Fibroblast of peridontal ligament (primary cell): ENCODE results near the gene USE1.
"Not testable (repeated sequence)": the region's sequence is repeated elsewhere in the genome, so short reads cannot be mapped to it uniquely, and the experiment has no call there.

Source experiments
- DNase-seq: peaks from one replicate; pipeline ENCODE4 v3.0.0-alpha.2; 2010; ENCODE audit errors: extremely low read depth

Gene USE1, protein sequence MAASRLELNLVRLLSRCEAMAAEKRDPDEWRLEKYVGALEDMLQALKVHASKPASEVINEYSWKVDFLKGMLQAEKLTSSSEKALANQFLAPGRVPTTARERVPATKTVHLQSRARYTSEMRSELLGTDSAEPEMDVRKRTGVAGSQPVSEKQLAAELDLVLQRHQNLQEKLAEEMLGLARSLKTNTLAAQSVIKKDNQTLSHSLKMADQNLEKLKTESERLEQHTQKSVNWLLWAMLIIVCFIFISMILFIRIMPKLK

DNA sequence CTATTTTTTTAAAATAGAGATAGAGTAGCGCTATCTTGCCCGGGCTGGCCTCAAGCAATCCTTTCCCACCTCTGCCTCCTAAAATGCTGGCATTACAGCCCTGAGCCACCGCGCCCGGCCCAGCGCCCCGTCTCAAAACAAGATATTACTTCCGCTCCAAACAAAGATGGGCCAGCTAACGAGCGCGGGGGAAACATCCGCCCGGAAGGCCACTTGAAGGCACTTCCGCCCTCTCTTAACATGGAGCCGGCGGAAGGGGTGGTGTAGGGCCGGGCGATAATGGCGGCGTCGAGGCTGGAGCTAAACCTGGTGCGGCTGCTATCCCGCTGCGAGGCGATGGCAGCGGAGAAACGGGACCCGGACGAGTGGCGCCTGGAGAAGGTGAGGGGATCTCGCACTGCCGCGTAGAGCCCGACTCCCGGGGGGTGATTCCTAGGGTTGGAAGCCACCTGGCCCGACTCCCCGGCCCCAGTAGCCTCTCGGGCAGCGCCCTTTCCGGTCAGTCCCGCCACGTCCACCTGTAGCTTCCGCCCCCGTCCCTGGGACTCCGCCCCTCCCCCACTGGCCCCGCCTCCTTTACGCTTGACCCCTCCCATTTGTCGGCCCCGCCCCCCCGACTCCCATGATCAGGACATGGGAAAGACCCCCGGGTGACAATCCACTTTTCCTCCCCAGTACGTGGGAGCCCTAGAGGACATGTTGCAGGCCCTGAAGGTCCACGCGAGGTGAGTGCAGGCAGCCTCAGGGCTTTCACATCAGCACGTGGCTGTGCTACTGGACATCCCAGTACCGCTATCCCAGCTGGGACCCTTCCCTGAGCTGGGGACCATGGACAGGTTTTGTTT is at the start of gene USE1:
Gene USE1 (plus strand): TSS at position 231 of the 845 bp plus-strand sequence. CDS start 49 bp downstream, at position 280.
- peak; percentile 88 for DNase-seq

DNA sequence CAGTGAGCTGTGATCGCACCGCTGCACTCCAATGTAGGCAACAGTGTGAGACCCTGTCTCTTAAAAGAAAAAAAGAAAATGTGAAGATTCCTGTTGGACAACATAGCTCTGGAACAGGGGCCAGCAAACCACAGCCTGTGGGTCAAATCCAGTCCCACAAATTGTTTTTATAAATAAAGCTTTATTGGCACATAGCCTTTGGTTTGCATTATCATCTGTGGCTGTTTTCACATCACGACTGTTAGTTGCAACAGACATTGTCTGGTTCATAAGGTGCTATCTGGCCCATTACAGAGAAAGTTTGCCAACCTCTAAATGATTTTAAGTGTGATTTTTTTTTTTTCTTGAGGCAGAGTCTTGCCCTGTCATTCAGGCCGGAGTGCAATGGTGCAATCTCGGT is 49.4 kb upstream of the USE1 start:
- no peak for DNase-seq

DNA sequence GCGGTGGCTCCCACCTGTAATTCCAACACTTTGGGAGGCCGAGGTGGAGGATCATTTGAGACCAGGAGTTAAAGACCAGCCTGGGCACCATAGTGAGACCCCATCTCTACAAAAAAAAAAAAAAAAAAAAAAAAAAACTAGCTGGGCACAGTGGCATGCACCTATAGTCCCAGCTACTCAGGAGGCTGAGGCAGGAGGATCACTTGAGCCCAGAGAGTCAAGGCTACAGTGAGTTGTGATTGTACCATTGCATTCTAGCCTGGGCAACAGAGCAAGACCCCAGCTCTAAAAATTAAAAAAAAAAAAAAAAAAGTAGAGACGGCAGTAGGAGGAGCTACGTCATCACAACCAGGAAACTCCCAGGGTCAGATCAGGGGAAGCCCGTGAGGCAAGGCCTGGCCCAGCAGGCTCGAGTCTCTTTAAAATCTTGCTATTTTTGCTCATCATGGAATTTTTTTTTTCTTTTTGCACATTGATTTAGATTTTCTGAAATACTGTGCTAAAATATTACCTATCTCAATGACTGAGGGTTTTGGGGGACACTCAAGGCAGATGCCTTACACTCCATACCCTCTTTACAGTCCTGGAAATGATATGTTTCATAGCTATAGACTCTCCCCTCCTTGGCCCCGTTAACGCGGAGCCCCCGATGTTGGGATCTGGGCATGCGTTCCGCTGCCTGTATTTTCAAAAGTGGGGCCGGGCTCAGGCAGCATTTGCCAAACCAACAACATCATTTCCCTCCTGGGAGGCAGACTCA is 44.4 kb upstream of the USE1 start:
- DNase-seq, result no peak

DNA sequence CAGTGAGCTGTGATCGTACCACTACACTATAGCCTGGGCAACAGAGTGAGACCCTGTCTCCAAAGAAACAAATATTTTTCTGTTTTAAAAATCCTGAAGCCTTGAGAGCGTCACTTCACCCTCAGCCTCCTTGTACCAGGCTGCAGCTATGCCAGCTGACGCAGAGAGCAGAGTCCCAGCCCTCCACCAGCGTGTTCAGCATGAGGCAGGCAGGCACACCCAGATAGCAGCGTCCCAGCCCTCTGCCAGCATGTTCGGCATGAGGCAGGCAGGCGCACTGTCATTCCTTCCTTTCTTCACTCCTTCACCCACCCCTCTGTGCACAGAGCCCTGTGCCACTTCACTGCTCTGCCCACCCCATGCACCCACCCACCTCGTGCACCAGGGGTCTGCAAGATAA is 43.3 kb upstream of the USE1 start:
- no peak for DNase-seq

DNA sequence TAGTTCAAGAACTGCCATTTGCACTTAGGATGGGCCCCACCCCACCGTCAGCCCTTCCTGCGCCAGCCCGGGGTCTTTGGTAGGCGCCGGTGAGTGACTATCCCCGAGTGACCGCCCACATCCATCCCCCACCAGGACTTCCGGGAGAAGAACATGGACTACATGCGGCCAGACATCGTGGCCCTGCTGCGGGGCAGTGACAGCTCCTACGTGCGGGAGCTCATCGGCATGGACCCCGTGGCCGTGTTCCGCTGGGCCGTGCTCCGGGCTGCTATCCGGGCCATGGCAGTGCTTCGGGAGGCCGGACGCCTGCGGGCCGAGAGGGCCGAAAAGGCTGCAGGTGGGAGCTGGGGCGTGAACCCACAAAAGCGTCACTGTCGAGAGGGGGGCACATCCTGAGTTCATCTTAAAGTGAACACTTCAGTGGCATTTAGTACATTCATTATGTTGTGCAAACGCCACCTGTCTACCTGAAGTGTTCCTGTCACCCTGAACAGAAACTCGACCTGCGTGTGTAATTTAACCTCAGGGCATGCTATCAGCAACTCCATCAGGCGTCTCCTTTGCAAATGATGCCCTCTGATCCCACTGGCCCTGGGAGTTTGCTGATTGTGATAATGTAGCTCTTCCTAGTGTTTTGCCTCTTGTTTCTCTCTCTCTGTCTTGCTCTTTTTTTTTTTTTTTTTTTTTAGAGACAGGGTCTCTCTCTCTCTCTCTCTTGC is 42.4 kb upstream of the USE1 start:
- no peak for DNase-seq

DNA sequence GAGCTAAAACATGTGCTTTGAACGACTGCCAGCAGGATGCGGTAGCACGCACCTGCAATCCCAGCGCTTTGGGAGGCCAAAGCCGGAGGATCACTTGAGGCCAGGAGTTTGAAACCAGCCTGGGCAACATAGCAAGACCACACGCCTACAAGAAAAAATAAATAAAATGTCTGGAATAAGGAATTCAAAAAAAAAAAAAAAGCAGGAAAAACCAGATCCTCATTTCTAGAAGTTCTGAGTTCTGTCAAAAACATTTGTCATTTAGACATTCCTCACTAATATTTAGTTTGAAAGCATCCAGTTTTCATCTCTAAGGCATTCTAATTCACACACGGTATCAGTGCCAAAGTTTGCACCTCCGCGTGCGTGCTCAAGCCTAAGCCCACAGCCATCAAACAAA is 36.9 kb upstream of the USE1 start:
- no peak for DNase-seq

DNA sequence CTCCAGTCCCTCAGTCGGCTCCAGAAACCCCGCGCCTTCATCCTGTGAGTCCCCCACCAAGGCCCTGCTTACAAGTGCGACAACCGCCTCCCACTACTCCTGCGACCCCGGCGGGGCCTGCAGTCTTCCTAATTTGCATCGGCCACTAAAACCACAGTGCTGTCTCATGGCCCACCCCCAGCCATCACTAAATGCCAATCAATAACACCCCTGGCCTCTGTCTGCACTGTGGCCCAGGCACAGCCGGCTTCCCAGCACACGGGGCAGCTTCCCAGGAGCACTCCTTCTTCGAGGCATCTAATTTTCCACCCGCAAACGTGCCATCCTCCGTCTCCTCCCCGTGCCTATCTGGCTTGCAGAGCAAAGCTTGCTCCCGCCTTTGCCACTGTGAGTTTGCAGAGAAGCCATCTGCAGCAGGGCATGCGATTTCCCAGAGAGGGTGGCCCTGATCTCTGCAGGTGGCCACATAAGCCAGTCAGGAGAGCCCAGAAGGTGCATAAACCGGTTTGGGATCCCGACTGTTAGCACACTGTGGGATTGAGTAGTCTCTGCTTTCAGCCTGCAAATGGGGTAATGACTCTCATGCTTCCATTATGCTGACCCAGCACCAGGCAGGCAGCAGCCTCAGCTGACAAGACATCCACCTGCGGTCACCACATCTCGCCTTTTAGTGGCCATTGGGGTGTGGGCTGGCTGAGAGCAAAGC is 34.0 kb upstream of the USE1 start:
- no peak for DNase-seq

DNA sequence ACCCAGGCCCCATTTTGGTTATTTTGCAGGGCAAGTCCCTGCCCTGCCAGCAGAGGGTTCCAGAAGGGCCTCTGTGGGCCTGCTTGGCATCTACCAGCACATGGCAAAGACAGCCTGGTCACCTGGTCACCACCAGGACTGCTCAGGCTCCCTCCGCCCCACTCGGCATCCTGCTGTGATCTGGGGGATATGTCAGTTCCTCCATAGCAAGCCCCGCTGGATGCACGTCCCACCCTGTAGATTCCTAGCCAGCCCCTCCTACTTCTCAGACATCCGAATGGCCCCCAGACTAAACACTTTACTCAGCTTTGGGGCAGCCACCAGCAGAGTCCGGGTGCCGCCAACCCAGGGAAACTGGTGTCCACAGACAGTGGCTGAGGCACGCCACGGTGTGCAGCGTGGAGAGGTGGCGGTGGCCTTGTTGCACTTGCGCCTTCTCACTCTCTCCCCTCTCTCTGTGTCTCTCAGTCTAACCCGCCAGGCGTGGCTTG is 31.8 kb upstream of the USE1 start:
- no peak for DNase-seq

DNA sequence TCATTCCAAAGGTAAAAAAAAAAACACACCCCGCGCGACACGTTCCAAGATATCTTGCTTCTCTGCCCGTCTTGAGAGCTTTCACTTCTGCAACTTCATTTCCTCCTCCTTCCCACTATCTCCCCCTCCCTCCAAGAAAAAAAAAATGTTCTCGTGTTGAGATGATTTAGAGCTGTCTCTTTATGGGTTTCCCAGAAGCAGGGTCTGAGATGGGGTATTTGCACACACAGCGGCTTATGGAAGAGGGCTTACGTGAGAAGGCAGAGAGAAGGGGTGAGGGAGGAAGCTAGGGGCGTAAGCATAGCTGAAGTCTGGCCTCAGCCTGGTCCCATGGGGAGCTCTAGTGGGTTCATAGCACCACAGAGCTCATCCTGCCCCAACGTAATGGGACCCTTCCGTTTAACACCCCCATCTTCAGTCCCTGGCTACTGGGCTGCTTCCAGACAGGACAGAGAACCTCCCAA is 31.3 kb upstream of the USE1 start:
- DNase-seq, result no peak

DNA sequence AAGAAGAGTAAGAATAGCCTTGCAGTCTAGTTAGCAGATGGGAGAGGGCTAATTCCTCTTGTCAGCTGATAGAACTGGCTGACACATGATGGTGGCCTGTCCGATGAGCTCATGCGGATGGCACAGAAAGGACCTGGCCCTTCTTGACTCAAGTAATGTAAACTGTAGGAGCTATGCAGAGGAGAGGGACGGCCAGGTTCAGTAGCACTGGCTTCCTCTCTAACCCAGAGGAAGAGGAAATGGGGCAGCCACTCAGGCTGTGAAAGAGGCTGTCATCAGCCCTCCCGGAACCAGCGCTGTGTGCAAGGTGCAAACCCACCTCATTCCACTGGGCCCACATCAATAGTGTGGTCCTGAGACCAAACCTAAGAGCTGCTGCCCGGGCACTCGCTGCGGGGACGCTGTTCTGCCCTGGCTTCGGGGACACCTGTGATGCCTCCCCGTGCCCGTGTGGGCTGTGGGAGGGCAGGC is 30.8 kb upstream of the USE1 start:
- no peak for DNase-seq

DNA sequence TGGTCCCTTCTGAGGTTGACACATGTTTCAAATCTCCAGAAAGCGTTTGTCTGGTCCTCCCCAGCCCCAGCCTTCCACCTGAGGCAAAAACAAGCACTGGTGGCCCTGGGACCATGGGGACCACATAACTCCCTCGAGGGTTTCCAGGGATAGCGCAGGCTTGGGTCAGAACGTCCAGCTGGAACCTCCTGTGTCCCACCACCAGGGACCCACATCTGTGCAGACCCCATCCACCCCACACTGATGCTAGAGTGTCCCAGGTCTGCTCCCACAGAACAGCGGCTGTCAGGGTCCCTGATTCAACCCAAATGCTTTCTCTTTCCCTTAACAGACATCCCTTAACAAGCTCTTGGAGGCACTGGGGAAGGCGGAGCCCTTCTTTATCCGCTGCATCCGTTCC is 29.6 kb upstream of the USE1 start:
- no peak for DNase-seq

DNA sequence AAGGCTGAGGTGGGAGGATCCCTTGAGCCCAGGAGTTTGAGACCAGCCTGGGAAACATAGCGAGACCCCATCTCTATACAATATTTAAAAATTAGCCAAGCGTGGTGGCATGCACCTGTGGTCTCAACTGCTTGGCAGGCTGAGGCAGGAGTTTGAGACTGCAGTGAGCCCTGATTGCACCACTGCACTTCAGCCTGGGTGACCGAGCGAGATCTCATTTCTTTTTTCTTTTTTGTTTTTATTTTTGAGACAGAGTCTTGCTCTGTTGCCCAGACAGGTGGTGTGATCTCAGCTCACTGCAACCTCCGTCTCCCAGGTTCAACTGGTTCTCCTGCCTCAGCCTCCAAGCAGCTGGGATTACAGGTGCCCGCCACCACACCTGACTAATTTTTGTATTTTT is 23.4 kb upstream of the USE1 start:
- DNase-seq, result not testable (repeated sequence)

DNA sequence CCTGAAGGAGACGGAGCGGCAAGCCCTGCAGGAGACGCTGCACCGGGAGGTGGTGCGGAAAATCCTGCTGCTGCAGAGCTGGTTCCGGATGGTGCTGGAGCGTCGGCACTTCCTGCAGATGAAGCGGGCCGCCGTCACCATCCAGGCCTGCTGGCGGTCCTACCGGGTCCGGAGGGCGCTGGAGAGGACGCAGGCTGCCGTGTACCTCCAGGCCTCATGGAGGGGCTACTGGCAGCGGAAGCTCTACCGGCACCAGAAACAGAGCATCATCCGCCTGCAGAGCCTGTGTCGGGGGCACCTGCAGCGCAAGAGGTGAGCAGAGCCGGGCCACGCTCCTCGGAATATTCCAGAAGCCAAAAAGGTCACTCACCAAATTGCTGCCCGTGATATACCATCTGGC is 22.4 kb upstream of the USE1 start:
- no peak for DNase-seq

DNA sequence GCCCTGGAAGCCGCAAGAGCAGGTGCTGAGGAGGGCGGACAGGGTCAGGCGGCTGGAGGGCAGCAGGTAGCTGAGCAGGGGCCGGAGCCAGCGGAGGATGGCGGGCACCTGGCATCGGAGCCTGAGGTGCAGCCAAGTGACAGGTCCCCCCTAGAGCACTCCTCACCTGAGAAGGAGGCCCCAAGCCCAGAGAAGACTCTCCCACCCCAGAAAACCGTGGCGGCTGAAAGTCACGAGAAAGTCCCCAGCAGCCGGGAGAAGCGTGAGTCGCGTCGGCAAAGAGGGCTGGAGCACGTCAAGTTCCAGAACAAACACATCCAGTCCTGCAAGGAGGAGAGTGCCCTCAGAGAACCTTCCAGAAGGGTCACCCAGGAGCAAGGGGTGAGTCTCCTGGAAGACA is 20.5 kb upstream of the USE1 start:
- DNase-seq, result no peak

DNA sequence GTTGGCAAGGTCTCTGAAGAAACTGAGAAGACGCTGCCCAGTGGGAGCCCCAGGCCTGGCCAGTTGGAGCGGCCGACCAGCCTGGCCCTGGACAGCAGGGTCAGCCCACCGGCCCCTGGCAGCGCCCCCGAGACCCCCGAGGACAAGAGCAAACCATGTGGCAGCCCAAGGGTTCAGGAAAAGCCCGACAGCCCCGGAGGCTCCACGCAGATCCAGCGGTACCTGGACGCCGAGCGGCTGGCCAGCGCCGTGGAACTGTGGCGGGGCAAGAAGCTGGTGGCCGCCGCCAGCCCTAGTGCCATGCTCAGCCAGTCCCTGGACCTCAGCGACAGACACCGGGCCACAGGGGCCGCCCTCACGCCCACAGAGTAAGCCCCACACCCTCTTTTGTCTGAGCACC is 20.1 kb upstream of the USE1 start:
- no peak for DNase-seq

DNA sequence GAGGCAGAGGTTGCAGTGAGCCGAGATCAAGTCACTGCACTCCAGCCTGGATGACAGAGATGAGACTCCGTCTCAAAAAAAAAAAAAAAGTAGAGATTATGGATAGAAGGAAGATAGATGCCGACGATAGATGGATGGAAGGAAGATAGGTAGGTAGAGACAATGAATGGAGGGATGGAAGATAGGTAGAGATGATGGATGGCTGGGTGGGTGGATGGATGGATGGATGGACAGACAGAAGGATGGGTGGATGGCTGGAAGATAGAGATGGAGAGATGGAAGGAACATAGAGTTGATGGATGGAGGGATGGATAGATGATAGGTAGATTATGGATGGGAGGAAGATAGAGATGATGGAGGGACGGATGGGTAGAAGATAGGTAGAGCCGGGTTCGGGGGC is 18.5 kb upstream of the USE1 start:
- no peak for DNase-seq

DNA sequence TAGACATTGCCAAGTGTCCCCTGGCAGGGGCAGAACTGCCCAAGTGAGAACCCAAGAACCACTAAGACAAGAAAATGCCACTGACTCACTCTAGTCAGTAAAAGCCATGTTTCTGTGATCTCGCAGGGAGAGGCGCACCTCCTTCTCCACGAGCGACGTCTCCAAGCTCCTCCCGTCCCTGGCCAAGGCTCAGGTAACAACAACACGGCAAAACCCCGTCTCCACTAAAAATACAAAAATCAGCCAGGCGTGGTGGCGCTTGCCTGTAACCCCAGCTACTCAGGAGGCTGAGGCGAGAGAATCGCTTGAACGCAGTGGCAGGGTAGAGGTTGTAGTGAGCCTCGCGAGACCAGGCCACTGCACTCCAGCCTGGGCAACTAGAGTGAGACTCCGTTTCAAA is 17.5 kb upstream of the USE1 start:
- DNase-seq, result no peak

DNA sequence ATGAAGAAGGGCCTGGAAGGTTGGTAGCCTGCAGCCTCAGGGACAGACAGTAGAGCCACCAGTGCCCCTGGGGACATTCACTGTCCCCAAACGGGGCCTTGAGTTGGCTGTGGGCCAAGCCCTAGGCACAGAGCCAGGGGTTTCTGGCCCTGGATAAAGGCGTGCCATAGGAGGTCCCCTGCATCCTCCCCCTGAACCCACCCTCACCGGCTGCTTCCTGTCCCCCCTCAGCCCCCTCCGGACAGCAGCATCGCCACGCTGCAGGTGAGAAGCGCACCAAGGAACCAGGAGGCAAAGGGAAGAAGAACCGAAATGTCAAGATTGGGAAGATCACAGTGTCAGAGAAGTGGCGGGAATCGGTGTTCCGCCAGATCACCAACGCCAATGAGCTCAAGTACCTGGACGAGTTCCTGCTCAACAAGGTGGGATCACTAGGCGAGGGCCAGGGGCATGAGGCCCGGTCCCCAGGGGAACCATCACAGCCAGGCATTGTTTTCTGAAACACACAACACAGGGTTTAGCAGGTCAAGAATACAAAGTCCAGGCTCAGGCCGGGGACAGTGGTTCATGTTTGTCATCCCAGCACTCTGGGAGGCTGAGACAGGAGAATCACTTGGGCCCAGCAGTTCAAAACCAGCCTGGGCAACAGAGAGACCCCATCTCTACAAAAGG is 14.6 kb upstream of the USE1 start:
- no peak for DNase-seq

DNA sequence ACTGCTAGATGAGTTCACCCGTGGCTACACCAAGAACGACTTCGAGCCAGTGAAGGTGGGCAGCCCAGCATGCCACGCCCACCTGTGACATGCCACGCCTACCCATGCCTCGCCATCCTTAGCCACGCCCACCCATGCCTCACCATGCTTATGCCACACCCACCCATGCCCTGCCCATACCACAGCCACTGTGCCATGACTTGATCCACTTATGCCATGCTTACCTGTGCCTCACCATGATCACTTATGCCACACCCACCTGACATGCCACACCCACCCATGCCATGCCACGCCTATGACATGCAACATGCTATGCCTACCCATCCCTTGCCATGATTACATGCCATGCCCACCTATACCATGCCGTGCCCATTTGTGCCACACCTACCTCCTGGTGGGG is 12.9 kb upstream of the USE1 start:
- DNase-seq, result no peak

DNA sequence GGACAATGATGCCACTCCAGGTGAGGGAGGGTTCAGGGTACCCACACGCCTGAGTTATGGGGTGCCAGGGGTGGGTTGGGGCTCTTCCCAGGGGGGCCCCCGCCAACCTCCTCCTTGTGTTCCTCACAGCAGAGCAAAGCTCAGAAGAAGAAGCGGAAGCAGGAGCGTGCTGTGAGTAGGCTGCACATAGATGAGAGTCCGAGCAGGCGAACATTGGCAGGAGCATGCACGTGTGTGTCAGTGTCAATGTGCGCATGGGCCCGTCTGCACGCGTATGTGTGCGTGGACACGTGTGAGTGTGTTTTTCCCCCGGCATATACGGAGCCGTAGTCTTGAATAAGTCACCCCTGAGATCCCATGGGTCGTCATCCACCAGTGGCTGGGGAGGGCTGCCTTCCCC is 12.4 kb upstream of the USE1 start:
- no peak for DNase-seq
